HL-60/S4 (cell line): ENCODE data around the gene DDX41.

Experiments used
- in situ Hi-C: fragments of 300-500 bp; cut with MboI; formaldehyde crosslinking; loops from 2 replicates; pipeline ENCODE4 v1.14.3; 2022; ENCODE audit warnings: low sequenced_read_pairs

DDX41 gene

GRCh38 chr5:177470759-177471536 is 45.8 kb downstream of the DDX41 start:
- in situ Hi-C loops, result no loop called here

DNA sequence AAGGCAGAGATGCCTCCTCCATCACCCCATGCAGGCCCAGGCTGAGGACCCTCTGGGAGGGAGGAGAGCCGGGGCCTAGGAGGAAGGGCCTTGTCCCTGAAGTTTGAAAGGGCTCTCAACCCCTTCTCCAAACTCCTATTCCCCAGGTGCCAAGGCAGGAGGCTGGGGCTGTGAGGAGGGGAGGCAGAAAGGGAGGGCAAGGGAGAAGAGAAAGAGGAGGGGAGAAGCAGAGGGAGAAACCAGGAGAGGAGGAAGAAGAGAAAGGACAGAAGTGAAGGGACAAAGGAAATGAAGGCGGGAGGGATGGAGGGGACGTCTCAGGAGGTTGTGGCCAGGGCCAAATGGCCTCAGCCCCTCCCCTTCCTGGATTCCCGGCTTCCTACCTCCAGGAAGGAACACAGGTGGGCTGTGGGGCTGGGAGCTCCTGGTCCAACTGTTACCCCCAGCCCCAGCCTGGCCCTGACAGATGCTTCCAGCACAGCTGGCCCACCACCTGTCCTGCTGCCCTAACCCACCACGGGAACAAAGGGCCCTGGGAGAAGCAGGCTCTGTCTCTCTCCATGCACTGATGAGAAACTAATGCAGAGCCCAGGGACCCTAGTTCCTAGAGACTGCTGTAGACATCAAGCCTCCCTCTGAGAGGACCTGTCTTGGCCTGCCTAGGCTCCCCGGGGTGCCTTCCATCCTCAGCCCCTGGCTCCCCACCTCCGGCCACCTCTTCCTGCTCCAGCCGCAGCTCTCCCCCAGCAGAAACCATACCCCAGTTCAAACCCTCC is 46.8 kb downstream of the DDX41 start:
- in situ Hi-C loops, result no loop called here

DNA sequence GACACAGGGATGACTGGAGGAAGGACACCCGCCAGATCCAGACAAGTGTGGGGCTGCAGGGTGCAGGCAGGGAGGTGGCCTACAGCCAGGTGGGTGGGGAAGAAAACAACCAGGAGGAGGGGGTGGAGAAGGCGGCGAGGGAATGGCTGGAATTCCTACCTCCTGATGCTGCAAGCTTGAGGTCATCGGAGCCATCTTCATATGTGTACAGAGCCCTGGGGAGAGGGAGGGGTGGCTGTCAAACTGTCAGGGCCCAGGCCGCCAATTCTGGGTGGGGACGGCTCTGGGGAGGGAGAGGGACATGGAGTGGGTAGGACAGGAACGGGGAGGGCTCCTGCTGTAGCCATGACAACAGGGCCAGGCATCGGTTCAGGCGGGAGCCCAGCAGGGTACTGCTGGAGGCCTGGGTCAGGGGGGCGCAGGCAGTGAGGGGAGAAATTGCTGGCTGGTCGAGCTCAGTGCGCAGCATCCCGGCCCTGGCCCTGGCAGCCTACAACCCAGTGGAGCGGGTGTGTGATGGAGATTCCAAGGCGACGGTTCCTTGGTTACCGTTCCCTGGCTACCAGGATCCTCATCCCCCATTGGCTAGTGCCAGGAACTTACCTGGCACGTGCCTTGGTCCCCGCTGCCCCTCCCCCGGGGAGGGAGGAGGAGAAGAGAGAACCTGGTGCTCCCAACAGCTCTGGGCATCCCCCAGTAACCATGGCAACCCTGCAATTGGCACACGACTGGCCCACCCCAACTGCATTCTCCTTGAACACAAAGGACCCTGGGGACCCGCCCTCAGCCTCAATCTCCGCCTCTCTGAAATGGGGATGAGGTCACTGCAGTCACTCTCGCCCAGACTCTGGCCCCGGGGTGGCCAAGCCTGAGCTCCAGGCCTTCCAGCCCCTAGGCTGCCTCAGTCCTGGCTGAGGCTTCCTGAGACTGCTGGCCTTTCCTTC is 47.8 kb downstream of the DDX41 start:
- in situ Hi-C loops, result no loop called here

- in situ Hi-C loops, result no loop called here
Measured at GRCh38 chr5:177468329-177468684, 48.5 kb downstream of the DDX41 start.

DNA sequence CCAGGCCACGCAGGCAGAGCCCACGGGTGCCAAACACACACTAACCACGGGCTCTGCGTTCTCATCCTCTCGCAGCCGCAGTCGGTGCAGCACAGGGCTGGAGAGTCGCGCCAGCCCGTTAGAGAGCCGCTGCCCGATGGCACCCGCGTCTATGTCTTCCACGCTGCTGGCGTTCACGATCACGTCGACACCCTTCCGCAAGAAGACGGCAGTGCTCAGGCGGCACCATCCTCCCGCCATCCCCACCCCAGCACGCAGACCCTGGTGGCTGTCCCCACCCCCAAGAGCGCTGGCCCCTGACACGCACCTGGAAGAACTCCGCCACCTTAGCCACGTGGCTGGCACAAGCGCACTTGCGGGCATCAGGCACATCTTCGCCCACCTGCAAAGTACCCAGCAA is 49.3 kb downstream of the DDX41 start:
- in situ Hi-C loops, result no loop called here

GRCh38 chr5:177466861-177467260 is 49.9 kb downstream of the DDX41 start:
- in situ Hi-C loops, result no loop called here

DNA sequence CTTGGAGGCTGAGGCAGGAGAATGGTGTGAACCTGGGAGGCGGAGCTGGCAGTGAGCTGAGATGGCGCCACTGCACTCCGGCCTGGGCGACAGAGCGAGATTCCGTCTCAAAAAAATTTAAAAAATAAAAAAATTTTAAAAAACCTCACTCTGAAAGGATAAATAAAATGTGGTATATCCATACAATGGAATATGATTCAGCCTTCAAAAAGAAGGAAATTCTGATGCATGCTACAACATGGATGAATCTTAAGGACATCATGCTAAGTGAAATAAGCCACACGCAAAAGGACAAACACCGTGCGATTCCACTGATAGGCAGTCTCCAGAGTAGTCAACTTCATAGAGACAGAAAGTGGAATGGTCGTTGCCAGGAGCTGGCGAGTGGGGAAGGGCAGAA is 51.7 kb downstream of the DDX41 start:
- in situ Hi-C loops, result no loop called here

DNA sequence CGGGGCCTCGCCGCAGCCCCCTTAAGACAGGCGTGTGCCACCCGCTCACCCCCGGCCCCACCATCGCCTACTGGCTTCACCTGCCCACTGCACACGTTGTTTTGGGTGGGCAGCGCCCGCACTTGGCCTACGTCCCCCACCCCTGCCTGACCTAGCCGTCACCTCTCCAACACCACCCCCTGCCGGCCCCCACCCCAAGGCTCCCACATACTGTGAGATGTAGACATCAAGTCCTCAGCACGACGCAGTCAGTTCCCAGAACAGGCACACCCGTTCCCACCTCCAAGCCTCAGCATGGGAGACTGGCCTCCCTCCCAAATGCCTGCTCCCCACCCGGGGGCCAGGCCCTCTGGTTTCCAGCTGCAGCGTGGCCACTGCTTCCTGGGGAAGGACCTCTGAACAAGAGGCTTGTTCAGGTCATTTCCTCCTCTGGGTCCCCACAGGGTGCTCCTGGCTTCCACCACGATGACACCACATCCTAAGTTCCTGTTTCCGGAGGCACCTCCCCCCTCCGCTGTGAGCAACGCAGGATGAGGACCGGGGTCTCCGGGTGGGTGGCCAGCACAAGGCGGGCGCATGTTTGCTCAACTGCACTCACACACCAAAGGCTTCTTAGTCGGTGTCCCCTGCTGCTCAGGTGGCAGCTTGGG is 54.6 kb downstream of the DDX41 start:
- in situ Hi-C loops, result no loop called here
